ENCODE data around the gene OR8K5.
"Not testable (repeated sequence)": the region's sequence is repeated elsewhere in the genome, so short reads cannot be mapped to it uniquely, and the experiment has no call there.

OR8K5 gene

DNA sequence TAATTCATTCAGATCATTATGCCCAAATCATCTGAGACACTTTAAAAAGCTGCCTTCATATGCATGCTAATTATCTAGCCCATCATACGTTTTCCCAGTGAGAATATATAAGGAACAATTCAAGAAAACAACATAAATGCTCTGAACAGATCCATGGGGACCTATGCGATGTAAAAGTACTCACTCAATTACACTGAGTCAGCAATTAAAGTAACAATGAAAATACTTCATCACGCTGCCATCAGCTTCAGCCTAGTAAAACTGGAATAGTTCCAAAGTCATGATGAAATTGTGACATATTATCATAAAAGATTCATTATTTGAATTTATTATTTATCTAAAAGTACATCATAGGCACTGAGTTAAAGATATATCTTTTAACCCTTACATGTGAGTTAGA, 3.7 kb upstream of the OR8K5 start:
- Histone ChIP-seq H3K36me3 (replicated peaks in 1 of 2; ENCODE audit: control insufficient read depth in 2 of 2, insufficient read depth in 2 of 2, low read length in 2 of 2) (no peaks in the 10 kb centered on the region), H3K23ac (ENCODE audit: low read depth, low read length, poor library complexity) (no peak overlapping the region), H2BK5ac (ENCODE audit: low read length) (no peak overlapping the region), H4K91ac (ENCODE audit: low read depth, low read length, poor library complexity) (no peak overlapping the region), H3K4ac (ENCODE audit: low read length) (no peak overlapping the region), H2BK12ac (ENCODE audit: low read length) (no peak overlapping the region), H3K4me1 (ENCODE audit: control insufficient read depth in 2 of 2, insufficient read depth in 1 of 2, low read depth in 1 of 2, low read length in 2 of 2) (no peaks in the 10 kb centered on the region), H3K4me3 (ENCODE audit: low read length in 2 of 2) (no peak overlapping the region), H3K14ac (ENCODE audit: low read length) (no peak overlapping the region), H2BK15ac (ENCODE audit: low read length) (no peak overlapping the region), H3K9me3 (replicated peaks in 1 of 2; ENCODE audit: control insufficient read depth in 2 of 2, insufficient read depth in 1 of 2, low read depth in 1 of 2, low read length in 2 of 2) (no peaks in the 10 kb centered on the region), H2AFZ (ENCODE audit: low read length) (no peak overlapping the region), H3K18ac (ENCODE audit: low read length) (no peak overlapping the region), H3K27ac (replicated peaks; ENCODE audit: low read length) (no peak overlapping the region), H3K9ac (ENCODE audit: low read depth, low read length, poor library complexity) (no peak overlapping the region), H3K79me1 (ENCODE audit: low read depth, low read length) (no peaks in the 10 kb centered on the region), H4K8ac (ENCODE audit: low read depth, low read length) (no peak overlapping the region), H2AK5ac (ENCODE audit: low read depth, low read length) (no peak overlapping the region), H3K27me3 (ENCODE audit: control insufficient read depth in 3 of 3, insufficient read depth in 3 of 3, low read depth in 1 of 3, low read length in 3 of 3) (no peaks in the 10 kb centered on the region), H2BK120ac (ENCODE audit: low read depth, low read length) (no peak overlapping the region), H3K4me2 (ENCODE audit: insufficient read depth, low read length, poor library complexity, severe bottlenecking) (no peak overlapping the region)
- no peak for DNase-seq (ENCODE audit: low spot score)
- WGBS, 2 donors (ENCODE audit: extremely low coverage in 2 of 2, insufficient read length in 2 of 2, insufficient replicate concordance in 1 of 2), result no CpG with 5 or more reads among the region's 3 CpGs

DNA sequence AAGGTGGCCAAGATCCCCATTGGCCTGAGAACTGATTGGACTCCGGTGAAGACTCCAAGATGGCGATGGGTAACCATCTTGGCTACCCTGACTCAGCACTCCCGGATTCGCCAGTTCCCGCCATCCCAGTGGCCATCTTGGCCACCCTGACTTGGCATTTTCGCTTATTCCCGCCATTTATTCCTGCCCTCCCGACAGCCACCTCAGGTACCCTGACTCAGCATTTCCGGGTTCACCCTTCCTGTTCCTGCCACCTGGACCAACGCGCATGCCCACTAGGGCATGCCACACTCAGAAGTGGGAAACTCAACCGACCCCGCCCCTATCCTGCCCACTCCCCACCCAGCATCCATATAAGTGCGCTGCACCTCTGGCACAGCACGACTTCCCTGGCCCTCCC, 7.8 kb downstream of the OR8K5 start:
- Histone ChIP-seq H2BK15ac (ENCODE audit: low read length) (no peak overlapping the region), H3K27me3 (ENCODE audit: control insufficient read depth in 3 of 3, insufficient read depth in 3 of 3, low read depth in 1 of 3, low read length in 3 of 3) (no peaks in the 10 kb centered on the region), H2AK5ac (ENCODE audit: low read depth, low read length) (no peak overlapping the region), H3K4me2 (ENCODE audit: insufficient read depth, low read length, poor library complexity, severe bottlenecking) (no peak overlapping the region), H3K9ac (ENCODE audit: low read depth, low read length, poor library complexity) (no peak overlapping the region), H2AFZ (ENCODE audit: low read length) (no peak overlapping the region), H4K8ac (ENCODE audit: low read depth, low read length) (no peak overlapping the region), H3K9me3 (replicated peaks in 1 of 2; ENCODE audit: control insufficient read depth in 2 of 2, insufficient read depth in 1 of 2, low read depth in 1 of 2, low read length in 2 of 2) (peaks cover 0 to 6% of the 10 kb centered on the region in 2 donors), H2BK5ac (ENCODE audit: low read length) (no peak overlapping the region), H3K4me1 (ENCODE audit: control insufficient read depth in 2 of 2, insufficient read depth in 1 of 2, low read depth in 1 of 2, low read length in 2 of 2) (no peaks in the 10 kb centered on the region), H2BK12ac (ENCODE audit: low read length) (no peak overlapping the region), H2BK120ac (ENCODE audit: low read depth, low read length) (no peak overlapping the region), H3K14ac (ENCODE audit: low read length) (no peak overlapping the region), H3K23ac (ENCODE audit: low read depth, low read length, poor library complexity) (no peak overlapping the region), H3K36me3 (replicated peaks in 1 of 2; ENCODE audit: control insufficient read depth in 2 of 2, insufficient read depth in 2 of 2, low read length in 2 of 2) (no peaks in the 10 kb centered on the region), H3K4ac (ENCODE audit: low read length) (no peak overlapping the region), H4K91ac (ENCODE audit: low read depth, low read length, poor library complexity) (no peak overlapping the region), H3K18ac (ENCODE audit: low read length) (no peak overlapping the region), H3K27ac (replicated peaks; ENCODE audit: low read length) (no peak overlapping the region), H3K4me3 (ENCODE audit: low read length in 2 of 2) (no peak overlapping the region), H3K79me1 (ENCODE audit: low read depth, low read length) (no peaks in the 10 kb centered on the region)
- WGBS, 2 donors (ENCODE audit: extremely low coverage in 2 of 2, insufficient read length in 2 of 2, insufficient replicate concordance in 1 of 2), result no CpG with 5 or more reads among the region's 15 CpGs
- no peak for DNase-seq (ENCODE audit: low spot score)

DNA sequence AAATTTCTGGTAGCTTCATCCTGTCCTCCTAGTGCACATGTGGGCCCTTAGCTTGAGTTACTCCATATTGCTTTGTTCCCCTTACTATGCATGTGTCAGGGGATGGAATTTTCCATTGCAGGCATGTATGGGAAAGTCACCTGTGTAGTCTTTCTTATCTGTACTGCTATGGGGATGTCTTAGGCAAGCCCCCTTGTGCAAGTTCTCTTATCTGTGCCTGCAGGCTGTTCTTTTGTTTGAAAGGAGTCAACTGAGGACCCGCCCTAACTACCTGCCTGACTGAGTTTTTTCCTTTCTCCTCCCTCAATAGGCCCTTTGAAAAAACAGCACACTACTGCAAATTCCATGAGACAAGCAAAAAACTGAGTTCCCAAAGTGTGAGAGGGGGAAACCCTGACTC, 8.7 kb downstream of the OR8K5 start:
- Histone ChIP-seq H3K9ac (ENCODE audit: low read depth, low read length, poor library complexity) (no peak overlapping the region), H3K4me1 (ENCODE audit: control insufficient read depth in 2 of 2, insufficient read depth in 1 of 2, low read depth in 1 of 2, low read length in 2 of 2) (no peaks in the 10 kb centered on the region), H3K14ac (ENCODE audit: low read length) (no peak overlapping the region), H3K36me3 (replicated peaks in 1 of 2; ENCODE audit: control insufficient read depth in 2 of 2, insufficient read depth in 2 of 2, low read length in 2 of 2) (no peaks in the 10 kb centered on the region), H2BK12ac (ENCODE audit: low read length) (no peak overlapping the region), H3K4me2 (ENCODE audit: insufficient read depth, low read length, poor library complexity, severe bottlenecking) (no peak overlapping the region), H3K4me3 (ENCODE audit: low read length in 2 of 2) (no peak overlapping the region), H2BK5ac (ENCODE audit: low read length) (no peak overlapping the region), H3K79me1 (ENCODE audit: low read depth, low read length) (no peaks in the 10 kb centered on the region), H2AFZ (ENCODE audit: low read length) (no peak overlapping the region), H3K9me3 (replicated peaks in 1 of 2; ENCODE audit: control insufficient read depth in 2 of 2, insufficient read depth in 1 of 2, low read depth in 1 of 2, low read length in 2 of 2) (peaks cover 0 to 6% of the 10 kb centered on the region in 2 donors), H3K27me3 (ENCODE audit: control insufficient read depth in 3 of 3, insufficient read depth in 3 of 3, low read depth in 1 of 3, low read length in 3 of 3) (no peaks in the 10 kb centered on the region), H3K27ac (replicated peaks; ENCODE audit: low read length) (no peak overlapping the region), H2BK15ac (ENCODE audit: low read length) (no peak overlapping the region), H3K18ac (ENCODE audit: low read length) (no peak overlapping the region), H4K8ac (ENCODE audit: low read depth, low read length) (no peak overlapping the region), H3K23ac (ENCODE audit: low read depth, low read length, poor library complexity) (no peak overlapping the region), H4K91ac (ENCODE audit: low read depth, low read length, poor library complexity) (no peak overlapping the region), H2BK120ac (ENCODE audit: low read depth, low read length) (no peak overlapping the region), H2AK5ac (ENCODE audit: low read depth, low read length) (no peak overlapping the region), H3K4ac (ENCODE audit: low read length) (no peak overlapping the region)
- no CpG with 5 or more reads among the region's 1 CpG for WGBS, 2 donors (ENCODE audit: extremely low coverage in 2 of 2, insufficient read length in 2 of 2, insufficient replicate concordance in 1 of 2)
- no peak for DNase-seq (ENCODE audit: low spot score)

DNA sequence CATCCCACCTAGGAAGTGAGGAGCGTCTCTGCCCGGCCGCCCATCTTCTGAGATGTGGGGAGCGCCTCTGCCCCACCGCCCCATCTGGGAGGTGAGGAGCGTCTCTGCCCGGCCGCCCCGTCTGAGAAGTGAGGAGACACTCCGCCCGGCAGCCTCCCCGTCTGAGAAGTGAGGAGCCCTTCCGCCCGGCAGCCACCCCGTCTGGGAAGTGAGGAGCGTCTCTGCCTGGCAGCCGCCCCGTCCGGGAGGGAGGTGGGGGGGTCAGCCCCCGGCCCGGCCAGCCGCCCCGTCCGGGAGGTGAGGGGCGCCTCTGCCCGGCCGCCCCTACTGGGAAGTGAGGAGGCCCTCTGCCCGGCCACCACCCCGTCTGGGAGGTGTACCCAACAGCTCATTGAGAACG, 16.4 kb downstream of the OR8K5 start:
- H2BK12ac ChIP-seq (ENCODE audit: low read length), result not testable (repeated sequence)

More for the DNA sequence above, 16.4 kb downstream of the OR8K5 start:
- not testable (repeated sequence) for H4K91ac ChIP-seq (ENCODE audit: low read depth, low read length, poor library complexity); H3K4me3 ChIP-seq (ENCODE audit: low read length in 2 of 2); H3K9me3 ChIP-seq (replicated peaks in 1 of 2; ENCODE audit: control insufficient read depth in 2 of 2, insufficient read depth in 1 of 2, low read depth in 1 of 2, low read length in 2 of 2); H2AK5ac ChIP-seq (ENCODE audit: low read depth, low read length); H3K27ac ChIP-seq (replicated peaks; ENCODE audit: low read length); H2BK120ac ChIP-seq (ENCODE audit: low read depth, low read length); H3K18ac ChIP-seq (ENCODE audit: low read length); H3K14ac ChIP-seq (ENCODE audit: low read length); H3K4me2 ChIP-seq (ENCODE audit: insufficient read depth, low read length, poor library complexity, severe bottlenecking); H4K8ac ChIP-seq (ENCODE audit: low read depth, low read length); H2BK15ac ChIP-seq (ENCODE audit: low read length); H3K79me1 ChIP-seq (ENCODE audit: low read depth, low read length); DNase-seq (ENCODE audit: low spot score); H3K23ac ChIP-seq (ENCODE audit: low read depth, low read length, poor library complexity); H3K36me3 ChIP-seq (replicated peaks in 1 of 2; ENCODE audit: control insufficient read depth in 2 of 2, insufficient read depth in 2 of 2, low read length in 2 of 2); H2AFZ ChIP-seq (ENCODE audit: low read length); H3K4ac ChIP-seq (ENCODE audit: low read length); H3K27me3 ChIP-seq (ENCODE audit: control insufficient read depth in 3 of 3, insufficient read depth in 3 of 3, low read depth in 1 of 3, low read length in 3 of 3); H3K4me1 ChIP-seq (ENCODE audit: control insufficient read depth in 2 of 2, insufficient read depth in 1 of 2, low read depth in 1 of 2, low read length in 2 of 2); H3K9ac ChIP-seq (ENCODE audit: low read depth, low read length, poor library complexity); H2BK5ac ChIP-seq (ENCODE audit: low read length)
- no CpG with 5 or more reads among the region's 30 CpGs for WGBS, 2 donors (ENCODE audit: extremely low coverage in 2 of 2, insufficient read length in 2 of 2, insufficient replicate concordance in 1 of 2)

All from neuronal stem cell (in vitro differentiated cells).